Trophoblast cell (in vitro differentiated cells and primary cell): ENCODE results near the gene EIF2S2.

Experiments
- DNase-seq, 2 donors: peaks; one replicate each; pipeline ENCODE4 v3.0.0-alpha.2; 2016
- H2AFZ ChIP-seq: 2 replicates; pipeline ENCODE4 v1.6.1; 2013; ENCODE audit warnings: low read length, moderate library complexity, mild to moderate bottlenecking; ENCODE audit not compliant: insufficient read depth, poor library complexity
- H2AK5ac ChIP-seq: 2 replicates; pipeline ENCODE4 v1.6.1; 2013; ENCODE audit warnings: mild to moderate bottlenecking, low read length
- H2BK120ac ChIP-seq: 2 replicates; pipeline ENCODE4 v1.6.1; 2013; ENCODE audit warnings: low read length, mild to moderate bottlenecking, moderate library complexity; ENCODE audit not compliant: insufficient read depth, poor library complexity
- H2BK12ac ChIP-seq: 2 replicates; pipeline ENCODE4 v1.6.1; 2013; ENCODE audit warnings: mild to moderate bottlenecking, low read length, moderate library complexity
- H2BK5ac ChIP-seq: 2 replicates; pipeline ENCODE4 v1.6.1; 2013; ENCODE audit warnings: low read length, low read depth, moderate library complexity, mild to moderate bottlenecking; ENCODE audit not compliant: poor library complexity
- H3K14ac ChIP-seq: 2 replicates; pipeline ENCODE4 v1.6.1; 2013; ENCODE audit warnings: mild to moderate bottlenecking, low read length
- H3K18ac ChIP-seq: 2 replicates; pipeline ENCODE4 v1.6.1; 2013; ENCODE audit warnings: mild to moderate bottlenecking, low read length
- H3K23ac ChIP-seq: 2 replicates; pipeline ENCODE4 v1.6.1; 2013; ENCODE audit warnings: low read length
- H3K27ac ChIP-seq: 2 replicates; pipeline ENCODE4 v1.5.1; 2013; ENCODE audit warnings: low read depth, mild to moderate bottlenecking, inconsistent platforms, low read length, moderate library complexity
- H3K27me3 ChIP-seq: 2 replicates; pipeline ENCODE4 v1.6.1; 2013; ENCODE audit warnings: inconsistent platforms, mild to moderate bottlenecking, low read length, moderate library complexity; ENCODE audit not compliant: insufficient read depth
- H3K36me3 ChIP-seq, 2 experiments: 1 replicate in 1 of 2; 2 replicates in 1 of 2; pipeline ENCODE4 v1.6.1; 2013; ENCODE audit warnings: low read length in 2 of 2, mild to moderate bottlenecking in 2 of 2, moderate library complexity in 1 of 2; ENCODE audit not compliant: insufficient read depth in 2 of 2, control insufficient read depth in 1 of 2
- H3K4ac ChIP-seq: 2 replicates; pipeline ENCODE4 v1.6.1; 2013; ENCODE audit warnings: low read depth, mild to moderate bottlenecking, low read length, moderate library complexity
- H3K4me1 ChIP-seq, 2 experiments: 1 replicate in 1 of 2; 2 replicates in 1 of 2; pipeline ENCODE4 v1.6.1; 2013; ENCODE audit warnings: low read length in 2 of 2, mild to moderate bottlenecking in 2 of 2, moderate library complexity in 1 of 2; ENCODE audit not compliant: insufficient read depth in 2 of 2, control insufficient read depth in 1 of 2
- H3K4me2 ChIP-seq: 2 replicates; pipeline ENCODE4 v1.6.1; 2013; ENCODE audit warnings: inconsistent platforms, mild to moderate bottlenecking, low read length, moderate library complexity
- H3K4me3 ChIP-seq: 2 replicates; pipeline ENCODE4 v1.5.1; 2013; ENCODE audit warnings: mild to moderate bottlenecking, low read depth, low read length, inconsistent platforms
- H3K79me1 ChIP-seq: one replicate; pipeline ENCODE4 v1.6.1; 2013; ENCODE audit warnings: low read length
- H3K79me2 ChIP-seq: 2 replicates; pipeline ENCODE4 v1.6.1; 2013; ENCODE audit warnings: low read length, mild to moderate bottlenecking; ENCODE audit not compliant: control insufficient read depth, insufficient read depth, poor library complexity
- H3K9ac ChIP-seq: 2 replicates; pipeline ENCODE4 v1.6.1; 2013; ENCODE audit warnings: mild to moderate bottlenecking, low read length
- H3K9me3 ChIP-seq: 2 replicates; pipeline ENCODE4 v1.6.1; 2013; ENCODE audit warnings: low read depth, mild to moderate bottlenecking, control low read depth, inconsistent platforms, low read length; ENCODE audit not compliant: insufficient read depth
- H4K12ac ChIP-seq: 2 replicates; pipeline ENCODE4 v1.6.1; 2013; ENCODE audit warnings: low read depth, mild to moderate bottlenecking, low read length, moderate library complexity
- H4K8ac ChIP-seq: 2 replicates; pipeline ENCODE4 v1.6.1; 2013; ENCODE audit warnings: low read depth, mild to moderate bottlenecking, low read length, moderate library complexity
- H4K91ac ChIP-seq: one replicate; pipeline ENCODE4 v1.6.1; 2013; ENCODE audit warnings: low read depth, mild to moderate bottlenecking, low read length, moderate library complexity
- WGBS: extraction: QIAGEN DNeasy Blood & Tissue Kit; methylation state at CpG from one replicate; pipeline ENCODE4 v1.1.7; 2013; ENCODE audit warnings: missing lambda C conversion rate; ENCODE audit not compliant: insufficient read length, insufficient coverage; ENCODE audit errors: extremely low coverage; 5-methylcytosine and 5-hydroxymethylcytosine counted together

The EIF2S2 gene

DNA sequence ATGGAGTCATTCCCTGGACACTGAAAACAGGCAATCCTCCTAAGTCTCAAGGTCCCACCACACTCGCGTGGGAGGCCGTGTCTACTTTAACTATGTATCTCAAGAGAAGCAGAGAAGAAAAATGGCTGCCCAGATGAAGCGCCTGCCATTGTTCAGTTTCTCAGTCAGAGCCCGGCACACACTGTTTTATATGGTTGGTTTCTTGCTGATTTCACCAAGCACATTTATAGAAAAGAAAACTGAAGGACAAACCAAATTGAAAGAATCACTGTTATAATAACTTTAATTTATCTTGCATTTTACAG, 22.9 kb downstream of the EIF2S2 start:
- Histone ChIP-seq H2BK5ac (no peak overlapping the region), H4K91ac (no peak overlapping the region)

DNA sequence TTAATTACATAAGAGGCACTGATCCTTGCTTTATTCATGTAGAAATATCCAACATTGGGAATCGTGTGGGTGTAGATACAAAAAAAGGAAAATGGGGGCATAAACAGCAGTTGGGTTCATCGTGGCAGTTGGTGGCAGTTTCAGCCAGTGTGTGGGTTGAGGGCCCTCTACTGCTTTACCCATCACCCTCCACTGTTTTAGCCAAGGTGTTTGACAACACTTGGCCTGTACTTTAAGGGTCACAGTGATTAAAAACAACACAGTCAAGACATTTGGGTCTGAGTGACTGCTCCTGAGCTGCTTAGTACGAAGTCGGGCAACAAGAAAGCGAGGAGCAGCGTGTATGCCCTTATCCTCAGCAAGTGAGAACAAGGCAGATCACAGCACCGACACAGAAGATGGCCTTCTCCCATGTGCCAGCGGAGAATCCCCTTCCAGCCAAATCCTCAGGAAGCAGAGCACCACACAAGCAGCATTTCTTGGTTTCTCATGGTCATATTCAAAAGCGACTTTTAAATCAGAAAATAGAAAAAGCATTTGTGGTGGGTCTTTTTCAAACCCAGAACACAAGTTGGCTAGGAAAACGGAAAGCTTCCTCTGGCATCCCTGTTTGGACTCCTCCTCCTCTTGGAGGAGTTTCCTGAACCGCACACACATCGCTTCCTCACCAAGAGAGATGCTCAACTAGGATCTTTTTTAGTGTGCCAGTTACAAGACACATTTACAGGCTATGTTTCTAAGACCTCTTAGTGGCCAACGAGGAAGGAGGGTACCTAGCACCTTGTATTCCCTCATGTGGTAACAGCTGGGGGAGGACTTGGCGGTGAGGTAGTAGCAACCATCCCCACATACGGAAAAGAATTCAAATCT, 23.5 kb downstream of the EIF2S2 start:
- H3K27me3 ChIP-seq = no peaks in the 10 kb centered on the region
- H3K23ac ChIP-seq = no peak overlapping the region
- no peak overlapping the region for H3K4me2 ChIP-seq
- no peak overlapping the region for H2AFZ ChIP-seq
- peaks cover 33 to 60% of the 10 kb centered on the region in 2 experiments for H3K36me3 ChIP-seq
- no peak overlapping the region for H2BK120ac ChIP-seq
- no peak overlapping the region for H2BK12ac ChIP-seq
- no peak overlapping the region for H3K18ac ChIP-seq
- no peak overlapping the region for H4K12ac ChIP-seq
- H2AK5ac ChIP-seq = no peak overlapping the region
- no peak overlapping the region for H2BK5ac ChIP-seq
- no peak overlapping the region for H3K4ac ChIP-seq
- H3K79me2 ChIP-seq = no peaks in the 10 kb centered on the region
- no peaks in the 10 kb centered on the region for H3K4me1 ChIP-seq
- no peak overlapping the region for H4K91ac ChIP-seq
- H3K14ac ChIP-seq = no peak overlapping the region
- no peak overlapping the region for H4K8ac ChIP-seq
- no peak overlapping the region for H3K9ac ChIP-seq
- H3K9me3 ChIP-seq = no peaks in the 10 kb centered on the region
- no peaks in the 10 kb centered on the region for H3K79me1 ChIP-seq
- WGBS = no CpG with 5 or more reads among the region's 15 CpGs
- DNase-seq = no peak
- H3K4me3 ChIP-seq = no peak overlapping the region
- no peak overlapping the region for H3K27ac ChIP-seq

More for the DNA sequence above, 22.9 kb downstream of the EIF2S2 start:
- Histone ChIP-seq H2BK120ac (no peak overlapping the region), H4K12ac (no peak overlapping the region), H3K4me3 (no peak overlapping the region), H2AK5ac (no peak overlapping the region), H3K36me3 (peaks cover 33 to 60% of the 10 kb centered on the region in 2 experiments), H3K4ac (no peak overlapping the region), H3K27me3 (no peaks in the 10 kb centered on the region), H3K79me1 (no peaks in the 10 kb centered on the region), H2AFZ (no peak overlapping the region), H3K18ac (no peak overlapping the region), H3K27ac (no peak overlapping the region), H3K14ac (no peak overlapping the region), H3K79me2 (no peaks in the 10 kb centered on the region), H3K23ac (no peak overlapping the region), H3K4me2 (no peak overlapping the region), H2BK12ac (no peak overlapping the region), H3K9ac (no peak overlapping the region), H3K4me1 (no peaks in the 10 kb centered on the region), H3K9me3 (no peaks in the 10 kb centered on the region), H4K8ac (no peak overlapping the region)
- no peak for DNase-seq
- no CpG with 5 or more reads among the region's 5 CpGs for WGBS

DNA sequence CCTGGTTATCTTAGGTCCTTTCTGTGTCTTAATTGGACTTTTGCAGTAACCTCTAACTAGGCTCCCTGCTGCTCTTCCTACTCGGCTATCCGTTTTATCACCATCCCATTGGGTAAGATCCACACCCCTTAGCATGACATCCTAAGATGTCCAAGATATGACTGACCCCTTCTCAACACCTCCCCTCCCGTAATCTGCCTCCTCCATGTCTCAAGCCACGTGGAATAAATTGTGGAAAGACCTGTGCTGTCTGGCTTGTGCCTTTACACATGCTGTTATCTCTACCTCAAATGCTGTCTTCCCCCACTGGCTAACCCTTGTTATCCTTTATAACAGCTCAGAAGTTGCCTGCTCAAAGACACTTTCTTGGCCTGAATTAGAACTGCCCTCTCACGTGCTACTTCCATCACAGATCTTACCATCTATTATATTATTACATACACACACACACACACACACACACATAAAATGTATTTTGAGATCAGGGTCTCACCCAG, 26.5 kb downstream of the EIF2S2 start:
- Histone ChIP-seq H3K27ac (no peak overlapping the region), H4K8ac (no peak overlapping the region), H2BK12ac (no peak overlapping the region), H2BK120ac (no peak overlapping the region), H2BK5ac (no peak overlapping the region), H3K9me3 (no peaks in the 10 kb centered on the region), H3K18ac (no peak overlapping the region), H2AFZ (no peak overlapping the region), H3K14ac (no peak overlapping the region), H4K12ac (no peak overlapping the region), H3K23ac (no peak overlapping the region), H3K27me3 (no peaks in the 10 kb centered on the region), H3K4me3 (no peak overlapping the region), H3K4me1 (no peaks in the 10 kb centered on the region), H3K9ac (no peak overlapping the region), H3K79me2 (no peaks in the 10 kb centered on the region), H2AK5ac (no peak overlapping the region), H3K4ac (no peak overlapping the region), H3K36me3 (peaks cover 42 to 67% of the 10 kb centered on the region in 2 experiments), H4K91ac (no peak overlapping the region), H3K79me1 (no peaks in the 10 kb centered on the region), H3K4me2 (no peak overlapping the region)
- DNase-seq = no peak
- no CpG with 5 or more reads among the region's 5 CpGs for WGBS

DNA sequence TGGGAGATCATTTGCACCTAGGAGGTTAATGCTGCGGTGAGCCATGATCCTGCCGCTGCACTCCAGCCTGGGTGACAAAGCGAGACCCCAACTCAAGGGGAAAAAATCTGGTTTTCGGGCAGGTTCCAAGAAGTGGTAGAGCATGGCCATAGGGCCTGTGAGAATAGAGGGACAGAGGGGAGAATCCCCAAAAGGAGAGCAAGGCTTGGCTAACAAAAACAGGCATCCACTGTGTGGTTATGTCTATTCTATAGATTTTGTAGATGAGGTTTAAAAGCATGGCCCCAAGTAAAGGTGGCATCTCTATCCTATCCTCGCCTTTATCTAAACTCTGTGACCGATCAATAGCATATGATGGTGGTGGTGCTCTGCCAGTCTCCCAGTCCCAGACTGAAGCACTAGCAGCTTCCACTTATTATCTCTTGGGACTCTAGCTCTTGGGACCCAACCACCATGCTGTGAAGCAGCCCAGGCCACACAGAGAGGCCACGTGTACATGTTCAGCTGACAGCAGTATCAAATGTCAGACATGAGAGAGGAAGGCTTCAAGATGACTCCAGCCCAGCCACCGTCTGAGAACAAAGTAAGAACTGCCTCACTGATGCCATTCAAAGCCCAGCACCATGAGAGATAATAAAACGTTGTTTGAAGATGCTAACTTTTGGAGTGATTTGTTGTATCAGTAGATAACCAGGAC, 27.7 kb downstream of the EIF2S2 start:
- no peaks in the 10 kb centered on the region for H3K79me1 ChIP-seq
- WGBS = no CpG with 5 or more reads among the region's 9 CpGs
- DNase-seq = no peak
- no peak overlapping the region for H2AK5ac ChIP-seq
- H4K8ac ChIP-seq = no peak overlapping the region
- H3K9ac ChIP-seq = no peak overlapping the region
- H2BK5ac ChIP-seq = no peak overlapping the region
- H3K27ac ChIP-seq = no peak overlapping the region
- H4K91ac ChIP-seq = no peak overlapping the region
- H3K14ac ChIP-seq = no peak overlapping the region
- H3K9me3 ChIP-seq = no peaks in the 10 kb centered on the region
- no peak overlapping the region for H3K4me2 ChIP-seq
- H3K18ac ChIP-seq = no peak overlapping the region
- peaks cover 0 to 5% of the 10 kb centered on the region in 2 experiments for H3K4me1 ChIP-seq
- no peak overlapping the region for H2BK120ac ChIP-seq
- no peak overlapping the region for H2AFZ ChIP-seq
- H3K4me3 ChIP-seq = no peak overlapping the region
- no peak overlapping the region for H3K4ac ChIP-seq
- no peaks in the 10 kb centered on the region for H3K79me2 ChIP-seq
- H3K23ac ChIP-seq = no peak overlapping the region
- H4K12ac ChIP-seq = no peak overlapping the region
- H2BK12ac ChIP-seq = no peak overlapping the region
- H3K27me3 ChIP-seq = no peaks in the 10 kb centered on the region
- H3K36me3 ChIP-seq = peaks cover 38 to 68% of the 10 kb centered on the region in 2 experiments
